Right atrium auricular region (tissue), 2 donors: ENCODE measurements around the gene CLDN5. TPM values are rescaled to one million over a fixed set of nuclear protein-coding genes. Genes with fewer than 3 reads are reported as not detected.
"Not testable (repeated sequence)": the region's sequence is repeated elsewhere in the genome, so short reads cannot be mapped to it uniquely, and the experiment has no call there.

Source experiments
- DNase-seq: peaks from one replicate; pipeline ENCODE4 v3.0.0-alpha.2; 2019; ENCODE audit warnings: low spot score
- H3K27ac ChIP-seq, 2 donors: fragments of 200-600 bp; sonication (generic); 1 replicate in 1 of 2; 2 replicates in 1 of 2; pipeline ENCODE4 v1.5.1; 2016 to 2019
- H3K27me3 ChIP-seq, 2 donors: fragments of 200-600 bp; sonication (generic); one replicate each; pipeline versions ENCODE4 v1.5.1 to v1.6.0; 2017 to 2019
- H3K36me3 ChIP-seq: fragments of 200-600 bp; sonication (generic); one replicate; pipeline ENCODE4 v1.5.1; 2016
- H3K4me1 ChIP-seq, 2 donors: fragments of 200-600 bp; sonication (generic); one replicate each; pipeline versions ENCODE4 v1.5.1 to v1.6.0; 2017 to 2019
- H3K4me3 ChIP-seq, 2 donors: fragments of 200-600 bp; sonication (generic); 1 replicate in 1 of 2; 2 replicates in 1 of 2; pipeline ENCODE4 v1.5.1; 2017 to 2019; ENCODE audit warnings: mild to moderate bottlenecking in 1 of 2, moderate library complexity in 1 of 2
- H3K9me3 ChIP-seq, 2 donors: fragments of 200-600 bp; sonication (generic); one replicate each; pipeline ENCODE4 v1.5.1; 2019
- total RNA-seq, 2 donors: library from RNA; depleted of rRNA; stranded (reverse); fragments of >200 nt; gene quantifications; one replicate each; pipeline ENCODE4 v1.1.0, GENCODE V29; 2016
- TF ChIP-seq, protein P1 (sequence below), 2 donors: fragments of 200-600 bp; sonication (generic); IDR thresholded peaks; one replicate each; pipeline ENCODE4 v1.5.1; 2019; ENCODE audit warnings: antibody characterized with exemption in 2 of 2

Gene CLDN5
- total RNA-seq, 2 donors from 2014 or later: 16.7 to 44.3 TPM

DNA sequence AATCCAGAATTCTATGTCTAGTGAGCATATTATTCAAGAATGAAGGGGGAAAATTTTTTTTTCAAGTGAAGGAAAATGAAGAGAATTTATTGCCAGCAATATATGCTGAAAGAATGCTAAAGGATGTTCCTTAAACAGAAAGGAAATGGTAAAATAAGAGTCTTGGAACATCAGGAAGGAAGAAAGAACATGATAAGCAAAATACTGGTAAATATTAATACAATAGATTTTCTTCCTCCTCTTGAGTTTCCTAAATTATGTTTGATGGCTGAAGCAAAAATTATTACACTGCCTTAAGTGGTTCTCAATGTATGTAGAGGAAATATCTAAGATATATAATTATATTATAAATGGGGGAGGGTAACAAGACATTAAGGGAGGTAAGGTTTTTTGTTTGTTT is 9.6 kb upstream of the CLDN5 start:
- no peaks in the 10 kb centered on the region for H3K36me3 ChIP-seq
- no peaks in the 10 kb centered on the region for H3K4me1 ChIP-seq
- DNase-seq: no peak
- no peaks in the 10 kb centered on the region for H3K27me3 ChIP-seq
- TF ChIP-seq, protein P1, sequence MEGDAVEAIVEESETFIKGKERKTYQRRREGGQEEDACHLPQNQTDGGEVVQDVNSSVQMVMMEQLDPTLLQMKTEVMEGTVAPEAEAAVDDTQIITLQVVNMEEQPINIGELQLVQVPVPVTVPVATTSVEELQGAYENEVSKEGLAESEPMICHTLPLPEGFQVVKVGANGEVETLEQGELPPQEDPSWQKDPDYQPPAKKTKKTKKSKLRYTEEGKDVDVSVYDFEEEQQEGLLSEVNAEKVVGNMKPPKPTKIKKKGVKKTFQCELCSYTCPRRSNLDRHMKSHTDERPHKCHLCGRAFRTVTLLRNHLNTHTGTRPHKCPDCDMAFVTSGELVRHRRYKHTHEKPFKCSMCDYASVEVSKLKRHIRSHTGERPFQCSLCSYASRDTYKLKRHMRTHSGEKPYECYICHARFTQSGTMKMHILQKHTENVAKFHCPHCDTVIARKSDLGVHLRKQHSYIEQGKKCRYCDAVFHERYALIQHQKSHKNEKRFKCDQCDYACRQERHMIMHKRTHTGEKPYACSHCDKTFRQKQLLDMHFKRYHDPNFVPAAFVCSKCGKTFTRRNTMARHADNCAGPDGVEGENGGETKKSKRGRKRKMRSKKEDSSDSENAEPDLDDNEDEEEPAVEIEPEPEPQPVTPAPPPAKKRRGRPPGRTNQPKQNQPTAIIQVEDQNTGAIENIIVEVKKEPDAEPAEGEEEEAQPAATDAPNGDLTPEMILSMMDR (IDR thresholded peaks at IDR 0.05): no peak
- no peaks in the 10 kb centered on the region for H3K9me3 ChIP-seq
- H3K27ac ChIP-seq: no peak overlapping the region
- no peak overlapping the region for H3K4me3 ChIP-seq

DNA sequence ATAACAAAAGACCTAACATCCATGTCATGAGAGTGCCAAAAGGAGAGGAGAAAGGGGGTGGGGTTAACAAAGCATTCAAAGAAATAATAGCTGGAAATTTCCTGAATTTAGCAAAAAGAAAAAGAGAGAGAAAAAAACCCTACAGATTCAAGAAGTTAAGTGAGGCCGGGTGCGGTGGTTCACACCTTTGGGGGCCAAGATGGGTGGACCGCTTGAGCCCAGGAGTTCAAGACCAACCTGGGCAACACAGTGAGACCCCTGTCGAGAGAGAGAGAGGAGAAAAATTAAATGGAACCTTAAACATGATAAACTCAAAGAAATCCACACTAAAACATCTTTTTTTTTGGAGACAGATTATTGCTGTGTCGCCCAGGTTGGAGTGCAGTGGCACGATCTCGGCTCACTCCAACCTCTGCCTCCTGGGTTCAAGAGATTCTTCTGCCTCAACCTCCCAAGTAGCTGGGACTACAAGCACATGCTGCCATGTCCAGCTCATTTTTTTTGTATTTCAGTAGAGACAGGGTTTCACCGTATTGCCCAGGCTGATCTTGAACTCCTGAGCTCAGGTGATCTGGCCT is 8.9 kb upstream of the CLDN5 start:
- no peaks in the 10 kb centered on the region for H3K4me1 ChIP-seq
- no peak for DNase-seq

DNA sequence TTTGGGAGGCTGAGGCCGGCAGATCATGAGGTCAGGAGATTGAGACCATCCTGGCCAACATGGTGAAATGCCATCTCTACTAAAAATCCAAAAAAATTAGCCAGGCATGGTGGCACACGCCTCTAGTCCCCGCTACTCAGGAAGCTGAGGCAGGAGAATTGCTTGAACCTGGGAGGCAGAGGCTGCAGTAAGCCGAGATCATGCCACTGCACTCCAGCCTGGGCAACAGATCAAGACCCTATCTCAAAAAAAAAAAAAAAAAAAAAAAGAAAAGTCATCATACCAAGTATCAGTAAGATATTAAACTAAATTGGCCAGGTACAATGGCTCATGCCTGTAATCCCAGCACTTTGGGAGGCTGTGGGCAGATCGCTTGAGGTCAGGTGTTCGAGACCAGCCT is 7.1 kb upstream of the CLDN5 start:
- H3K36me3 ChIP-seq, H3K4me1 ChIP-seq, H3K9me3 ChIP-seq, H3K4me3 ChIP-seq, H3K27ac ChIP-seq, DNase-seq, H3K27me3 ChIP-seq: not testable (repeated sequence)

More for the DNA sequence above, 8.9 kb upstream of the CLDN5 start:
- Histone ChIP-seq H3K9me3 (no peaks in the 10 kb centered on the region), H3K4me3 (no peak overlapping the region), H3K27me3 (no peaks in the 10 kb centered on the region), H3K36me3 (no peaks in the 10 kb centered on the region), H3K27ac (no peak overlapping the region)
- TF ChIP-seq, protein P1 (IDR thresholded peaks at IDR 0.05): no peak

DNA sequence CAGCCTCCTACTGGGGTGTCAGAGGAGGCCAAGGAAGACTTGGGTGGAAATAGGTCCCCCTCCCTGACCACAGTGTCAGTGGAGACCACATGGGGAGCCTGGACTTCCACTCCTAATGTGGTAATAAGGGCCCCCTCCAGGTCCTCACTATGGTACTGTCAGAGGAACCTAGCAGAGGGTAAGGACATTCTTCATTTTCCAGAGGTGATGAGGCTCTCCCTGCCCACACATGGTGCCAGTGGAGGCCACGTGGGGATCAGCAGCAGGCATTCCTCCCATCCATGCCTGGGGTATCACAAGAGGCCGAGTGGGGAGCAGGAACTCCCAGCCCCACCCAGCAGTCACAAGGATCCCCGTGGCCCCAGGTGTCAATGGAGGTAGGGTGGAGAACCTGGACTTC is 6.5 kb upstream of the CLDN5 start:
- Histone ChIP-seq H3K27ac (no peak overlapping the region), H3K4me3 (no peak overlapping the region), H3K9me3 (no peaks in the 10 kb centered on the region), H3K4me1 (peaks cover 0 to 7% of the 10 kb centered on the region in 2 donors), H3K36me3 (no peaks in the 10 kb centered on the region), H3K27me3 (no peaks in the 10 kb centered on the region)
- TF ChIP-seq, protein P1 (IDR thresholded peaks at IDR 0.05): no peak
- no peak for DNase-seq

DNA sequence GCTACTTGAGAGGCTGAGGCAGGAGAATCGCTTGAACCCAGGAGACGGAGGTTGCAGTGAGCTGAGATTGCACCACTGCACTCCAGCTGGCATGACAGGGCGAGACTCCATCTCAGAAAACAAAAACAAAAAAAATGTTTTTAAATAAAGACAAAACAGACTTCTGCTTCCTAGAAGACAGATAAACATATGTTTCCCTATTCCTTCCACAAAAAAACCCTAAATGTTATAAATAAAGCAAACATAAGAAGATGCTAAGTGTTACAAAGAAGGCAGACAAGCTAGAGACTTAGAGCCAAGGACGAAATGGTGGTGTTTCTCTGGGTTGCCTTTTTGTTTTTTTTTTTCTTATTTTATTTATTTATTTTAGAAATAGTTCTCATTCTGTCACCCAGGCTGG is 5.6 kb upstream of the CLDN5 start:
- H3K27me3 ChIP-seq: no peaks in the 10 kb centered on the region
- no peak overlapping the region for H3K4me3 ChIP-seq
- TF ChIP-seq, protein P1 (IDR thresholded peaks at IDR 0.05): no peak

DNA sequence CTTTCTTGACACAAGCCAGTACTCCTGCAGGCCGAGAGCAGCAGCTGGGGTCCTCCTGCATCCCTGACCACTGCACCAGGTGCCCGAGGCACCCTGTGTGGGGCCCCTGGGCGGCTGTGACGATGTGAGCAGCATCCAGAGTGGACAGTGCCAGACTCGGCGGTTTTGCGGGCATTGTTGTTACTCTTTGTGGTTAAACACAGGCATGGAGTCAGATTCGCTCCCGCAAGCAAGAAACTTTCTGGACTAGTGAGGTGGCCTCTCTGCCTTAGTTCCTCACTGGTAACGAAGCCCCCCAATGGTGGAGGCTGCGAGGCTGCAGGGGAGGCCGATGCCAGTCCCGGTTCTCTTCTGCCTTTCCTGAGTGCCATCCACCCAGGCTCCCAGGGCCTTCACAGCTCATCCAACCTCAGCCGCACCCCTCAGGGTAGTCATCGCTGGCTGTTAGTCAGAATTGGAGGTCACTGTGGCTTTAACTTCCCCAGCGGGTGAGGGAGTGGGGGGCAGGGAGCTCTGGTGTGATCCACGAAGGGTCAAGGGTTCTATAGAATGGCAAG is 3.7 kb upstream of the CLDN5 start:
- no peaks in the 10 kb centered on the region for H3K36me3 ChIP-seq
- peaks cover 0 to 9% of the 10 kb centered on the region in 2 donors for H3K27me3 ChIP-seq
- H3K4me1 ChIP-seq: peaks cover 0 to 29% of the 10 kb centered on the region in 2 donors
- no peak for DNase-seq
- H3K4me3 ChIP-seq: no peak overlapping the region
- H3K27ac ChIP-seq: no peak overlapping the region
- no peaks in the 10 kb centered on the region for H3K9me3 ChIP-seq
- TF ChIP-seq, protein P1 (IDR thresholded peaks at IDR 0.05): no peak

More for the DNA sequence above, 5.6 kb upstream of the CLDN5 start:
- Histone ChIP-seq H3K27ac (no peak overlapping the region), H3K4me1 (peaks cover 0 to 12% of the 10 kb centered on the region in 2 donors), H3K9me3 (no peaks in the 10 kb centered on the region), H3K36me3 (no peaks in the 10 kb centered on the region)
- DNase-seq: no peak
